RPMI7951 (cell line): ENCODE measurements around the gene MVB12B. TPM values are rescaled to one million over a fixed set of nuclear protein-coding genes. Genes with fewer than 3 reads are reported as not detected.
A peak's percentile ranks its signal among the peaks of the same experiment; 100 is the strongest.
"Not testable (repeated sequence)": the region's sequence is repeated elsewhere in the genome, so short reads cannot be mapped to it uniquely, and the experiment has no call there.

Experiments used
- DNase-seq: peaks from one replicate; pipeline ENCODE4 v3.0.0-alpha.2; 2012; ENCODE audit warnings: low read depth
- total RNA-seq: library from RNA; depleted of rRNA; stranded (reverse); fragments of >200 nt; shearing (Covaris generic); gene quantifications from 2 replicates; pipeline ENCODE4 v1.2.3, GENCODE V29; 2014; rRNA removed

The MVB12B gene, protein sequence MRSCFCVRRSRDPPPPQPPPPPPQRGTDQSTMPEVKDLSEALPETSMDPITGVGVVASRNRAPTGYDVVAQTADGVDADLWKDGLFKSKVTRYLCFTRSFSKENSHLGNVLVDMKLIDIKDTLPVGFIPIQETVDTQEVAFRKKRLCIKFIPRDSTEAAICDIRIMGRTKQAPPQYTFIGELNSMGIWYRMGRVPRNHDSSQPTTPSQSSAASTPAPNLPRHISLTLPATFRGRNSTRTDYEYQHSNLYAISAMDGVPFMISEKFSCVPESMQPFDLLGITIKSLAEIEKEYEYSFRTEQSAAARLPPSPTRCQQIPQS
- total RNA-seq: 1.6 and 2.2 TPM in 2 replicates

DNA sequence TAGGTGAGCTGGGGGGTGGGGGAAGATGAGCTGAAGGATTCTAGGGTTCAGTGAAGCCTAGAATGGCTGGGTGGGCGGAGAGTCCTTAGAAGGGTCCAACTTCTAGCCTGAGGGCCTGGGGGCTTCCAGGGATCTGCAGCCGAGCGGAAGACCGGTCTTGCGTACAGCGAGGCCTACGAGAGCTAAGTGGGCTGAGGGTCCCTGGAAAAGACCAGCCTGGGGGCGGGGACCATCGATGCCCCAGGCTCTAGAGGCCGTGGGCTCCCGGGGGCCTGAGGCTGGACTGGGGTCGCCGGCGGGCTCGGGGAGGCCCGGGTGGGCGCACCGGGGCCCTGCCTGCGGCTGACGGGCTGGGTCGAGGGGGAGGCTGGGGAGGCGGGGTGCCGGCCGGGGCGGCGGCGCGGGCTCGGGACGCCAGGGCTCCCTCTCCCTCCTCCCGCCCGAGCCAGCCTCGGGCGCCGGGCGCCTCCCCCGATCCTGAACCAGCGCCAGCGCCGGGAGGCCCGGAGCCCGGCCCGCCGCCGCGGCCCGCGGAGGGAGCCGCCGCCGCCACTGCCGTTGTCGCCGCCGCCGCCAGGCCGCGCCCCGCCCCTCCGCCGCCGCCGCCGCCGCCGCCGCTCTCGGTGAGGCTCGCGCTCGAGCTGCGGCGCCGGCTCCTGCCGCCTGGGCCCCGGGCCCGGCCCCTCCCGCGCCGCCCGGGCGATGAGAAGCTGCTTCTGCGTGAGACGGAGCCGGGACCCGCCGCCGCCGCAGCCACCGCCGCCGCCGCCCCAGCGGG lies at the start of gene MVB12B:
MVB12B (plus strand) TSS at position 602 of the 778 bp plus-strand sequence; CDS start at position 703, 101 bp downstream.
- DNase-seq: peak; percentile 20

DNA sequence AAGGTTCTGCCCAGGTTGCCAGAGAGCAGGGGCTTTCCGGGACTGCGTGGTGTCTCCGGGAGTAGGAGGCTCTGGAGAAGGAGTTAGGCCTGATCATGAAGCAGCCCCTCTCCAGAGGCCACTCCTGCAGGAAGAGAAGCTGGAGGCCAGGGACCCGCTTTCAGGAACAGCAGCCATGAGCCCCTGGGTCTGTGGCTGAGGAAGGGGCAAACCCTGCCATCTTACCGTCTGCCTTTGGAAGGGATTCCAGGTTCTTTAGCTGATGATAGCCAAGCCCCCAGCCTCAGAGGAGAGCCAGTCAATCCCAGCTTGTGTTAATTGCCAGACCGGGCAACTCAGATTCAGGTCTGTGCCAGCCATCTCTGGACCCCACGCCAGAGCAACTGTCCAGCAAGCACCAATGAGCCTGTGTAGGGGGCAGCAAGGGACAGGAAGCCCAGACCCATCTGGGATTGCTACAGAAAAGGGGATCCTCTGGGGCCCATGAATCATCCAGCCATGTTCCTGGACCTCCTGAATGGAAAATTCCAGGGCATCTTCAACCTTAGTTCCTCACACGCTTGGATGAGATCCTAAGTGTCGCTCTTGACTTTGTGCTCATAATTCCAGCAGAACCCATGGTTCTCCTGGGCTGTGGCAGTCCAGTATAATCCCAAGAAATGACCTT lies 42.7 kb upstream of the MVB12B start:
- no peak for DNase-seq

GRCh38 chr9:126285652-126286051 lies 41.0 kb upstream of the MVB12B start:
- not testable (repeated sequence) for DNase-seq

GRCh38 chr9:126287166-126287866 lies 39.3 kb upstream of the MVB12B start:
- DNase-seq: no peak

- DNase-seq: no peak
These were observed 35.8 kb upstream of the MVB12B start for GRCh38 chr9:126290871-126291270.

GRCh38 chr9:126291925-126292324 lies 34.7 kb upstream of the MVB12B start:
- no peak for DNase-seq

GRCh38 chr9:126292736-126293521 lies 33.7 kb upstream of the MVB12B start:
- DNase-seq: no peak

DNA sequence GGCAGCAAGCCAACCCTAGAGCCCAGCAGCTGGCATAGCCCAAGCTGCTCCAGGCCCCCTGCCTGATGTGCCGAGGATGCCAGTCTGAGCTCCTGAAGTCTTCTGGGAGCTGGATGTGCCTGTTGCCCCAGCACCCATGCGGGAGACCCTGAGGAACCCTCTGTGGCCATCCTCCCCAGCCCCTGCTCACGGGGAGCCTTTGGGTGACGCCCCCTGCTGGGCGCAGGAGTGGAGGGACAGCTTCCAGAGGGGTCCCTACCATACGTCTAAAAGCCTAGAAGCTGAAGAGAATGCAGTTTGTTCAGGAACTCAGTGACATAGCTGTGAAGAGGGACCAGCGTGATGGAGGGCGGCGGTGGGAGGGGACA lies 33.1 kb upstream of the MVB12B start:
- no peak for DNase-seq

GRCh38 chr9:126294331-126295081 lies 32.1 kb upstream of the MVB12B start:
- DNase-seq: no peak

DNA sequence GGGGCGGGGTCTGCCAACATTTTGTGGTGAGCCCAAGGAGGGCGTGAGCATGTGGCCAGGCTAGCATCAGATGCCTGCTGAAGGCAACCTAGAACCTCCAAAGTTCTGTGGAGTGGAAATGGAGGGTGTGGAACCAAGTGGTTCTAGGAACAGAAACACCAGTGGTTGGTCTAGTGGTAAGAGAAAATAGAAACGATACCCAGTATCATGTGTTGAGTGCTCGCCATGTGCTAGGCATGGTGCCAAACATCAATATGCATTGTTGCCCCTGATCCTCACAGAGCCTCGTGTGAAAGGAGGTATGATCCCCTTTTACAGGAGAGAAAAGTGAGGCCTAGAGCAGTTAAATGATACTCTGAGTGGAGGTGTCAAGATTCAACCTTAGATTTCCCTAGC lies 31.5 kb upstream of the MVB12B start:
- DNase-seq: no peak

- DNase-seq: no peak
These were observed 31.1 kb upstream of the MVB12B start for GRCh38 chr9:126295516-126295915.

DNA sequence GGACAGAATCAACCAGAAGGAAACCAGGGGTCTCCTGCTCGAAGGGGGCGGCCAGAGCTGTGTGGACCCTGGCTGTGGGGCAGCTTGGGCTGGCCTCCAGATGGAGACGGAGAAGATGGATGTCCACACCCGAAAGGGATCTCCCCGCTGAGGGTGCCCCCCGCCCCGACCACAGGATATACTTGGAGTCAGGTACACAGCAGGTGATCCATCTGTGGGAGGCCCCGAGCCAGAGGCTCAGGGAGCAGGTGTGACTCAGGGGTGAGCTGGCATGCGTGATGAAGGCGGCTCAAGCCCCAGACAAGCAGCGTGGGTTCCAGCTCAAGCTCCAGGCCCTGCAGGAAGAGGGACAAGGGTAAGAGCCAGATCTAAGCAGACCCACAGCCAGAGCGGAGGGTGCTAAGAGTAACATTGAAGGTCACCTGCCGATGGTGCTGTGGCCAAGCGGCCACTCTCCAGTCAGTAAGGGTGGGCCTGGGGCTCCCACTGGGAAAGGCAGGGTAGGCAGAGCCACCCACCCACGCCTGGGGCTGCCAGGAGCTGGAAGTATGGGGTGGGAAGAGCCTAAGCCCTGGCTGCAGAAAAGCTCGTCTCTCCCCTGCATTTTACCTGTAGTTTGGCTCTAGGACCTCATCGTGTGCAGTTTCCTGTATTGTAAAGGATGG lies 30.6 kb upstream of the MVB12B start:
- no peak for DNase-seq

DNA sequence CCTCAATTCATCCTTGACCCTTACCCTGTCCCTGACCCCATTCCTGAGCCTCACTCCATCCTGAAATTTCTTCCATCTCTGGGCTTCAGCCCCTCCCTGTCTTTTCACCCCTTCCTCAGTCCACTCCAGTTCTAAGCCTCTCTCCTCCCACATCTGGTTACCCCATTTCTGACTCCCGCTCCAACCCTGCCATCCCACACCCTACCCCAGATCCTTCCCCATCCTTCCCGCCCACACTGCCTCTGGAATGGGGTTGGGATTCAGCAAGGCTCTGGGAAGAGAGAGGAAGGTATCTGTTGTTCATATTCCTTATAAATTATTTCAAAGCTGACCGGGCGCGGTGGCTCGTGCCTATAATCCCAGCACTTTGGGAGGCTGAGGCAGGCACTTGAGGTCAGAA lies 29.9 kb upstream of the MVB12B start:
- no peak for DNase-seq

DNA sequence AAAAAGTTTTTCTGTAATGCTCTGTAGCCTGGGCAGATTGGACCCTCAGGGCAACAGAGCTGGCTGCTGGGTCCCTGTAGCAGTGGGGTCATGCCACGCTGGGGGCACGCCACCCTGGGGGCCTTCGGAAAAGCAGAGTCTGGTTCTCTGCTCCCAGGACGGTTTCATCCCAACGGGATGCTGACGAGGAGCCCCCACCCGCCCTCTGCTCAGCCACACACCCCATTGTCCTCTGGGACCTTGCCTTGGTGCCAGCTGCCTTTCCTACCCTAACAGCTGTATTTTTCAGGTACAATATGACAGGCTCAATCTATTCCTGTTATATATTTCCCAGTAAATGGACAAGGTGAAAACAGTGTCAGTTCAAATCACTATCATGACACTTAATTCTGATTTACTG lies 29.0 kb upstream of the MVB12B start:
- no peak for DNase-seq

DNA sequence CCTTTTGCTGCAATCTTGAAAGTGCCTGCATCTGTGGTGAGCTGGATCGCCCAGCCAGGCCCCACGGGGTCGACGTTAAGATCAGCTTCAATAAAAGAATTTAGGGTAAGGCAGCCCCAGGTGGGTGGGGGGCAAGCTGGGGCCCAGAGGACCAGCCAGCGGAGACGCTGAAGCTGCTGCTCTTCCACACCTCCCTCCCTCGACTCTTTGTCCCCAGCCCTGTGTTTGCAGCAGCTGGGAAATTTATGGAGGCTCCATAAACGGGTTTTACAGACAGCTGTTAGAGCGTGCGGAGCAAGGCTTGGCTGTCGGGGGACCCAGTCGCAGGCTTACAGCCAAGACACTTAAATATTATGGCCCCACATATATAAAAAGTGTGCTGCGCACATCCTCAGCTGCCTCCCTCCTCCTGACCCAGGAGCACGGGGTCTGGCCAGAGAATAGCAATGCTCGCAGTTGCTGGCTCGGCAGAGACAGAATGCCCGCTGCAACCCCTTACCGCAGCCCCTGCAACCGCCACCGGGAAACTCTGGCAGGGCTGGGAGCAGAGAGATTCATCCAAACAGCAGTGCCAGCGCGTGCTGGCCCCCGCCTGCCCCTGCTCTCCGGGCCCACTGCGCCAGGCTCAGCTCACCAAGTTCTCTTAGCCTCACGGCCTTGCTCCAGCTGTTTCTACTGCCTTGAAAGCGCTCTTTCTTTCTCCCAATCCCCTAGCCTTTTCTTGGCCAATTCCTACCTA lies 28.4 kb upstream of the MVB12B start:
- no peak for DNase-seq

- DNase-seq: no peak
These were observed 26.8 kb upstream of the MVB12B start for GRCh38 chr9:126299706-126300276.

DNA sequence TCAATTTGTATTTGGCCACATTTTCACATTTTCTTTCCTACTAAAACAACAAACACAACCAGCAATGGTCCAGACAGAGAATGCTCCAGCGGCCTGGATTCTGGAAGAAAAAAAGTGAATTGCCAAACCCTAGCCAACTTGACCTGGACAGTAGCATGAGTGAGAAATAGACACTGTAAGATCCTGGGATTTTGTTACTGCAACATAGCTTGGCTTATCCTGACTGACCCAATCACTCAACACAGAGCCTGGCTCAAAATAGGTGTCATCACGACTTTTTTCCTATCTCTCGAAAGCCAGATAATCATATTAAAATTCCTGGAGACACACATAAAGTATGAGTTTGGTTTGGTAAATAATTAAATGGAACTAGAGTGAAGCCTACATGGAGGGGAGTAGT lies 25.4 kb upstream of the MVB12B start:
- no peak for DNase-seq

DNA sequence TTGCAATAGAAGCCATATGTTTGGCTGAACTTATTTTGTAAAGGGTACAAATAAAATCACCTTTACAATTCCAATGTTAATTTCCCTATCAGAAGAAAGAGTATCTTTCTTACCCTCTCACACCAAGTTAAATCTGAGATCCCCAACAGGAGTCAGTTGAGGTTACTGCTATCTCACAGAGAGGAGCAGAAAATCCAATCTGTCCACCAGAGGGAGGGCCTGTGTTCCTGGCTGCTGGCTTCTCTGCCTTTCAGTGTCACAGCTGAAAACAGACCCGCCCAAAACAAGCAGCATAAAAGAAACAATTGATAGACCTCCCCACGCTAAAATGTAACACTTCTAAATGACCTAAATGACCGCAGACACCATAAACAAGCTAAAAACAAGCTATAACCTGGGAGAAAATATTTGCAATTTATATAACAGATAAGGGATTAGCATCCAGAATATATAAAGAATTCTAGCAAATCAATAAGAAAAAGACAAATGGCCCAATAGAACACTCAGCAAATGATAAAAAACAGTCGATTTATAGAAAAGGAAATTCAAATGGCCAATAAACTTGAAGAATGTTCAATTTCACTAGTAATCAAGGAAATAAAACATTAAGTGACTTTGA lies 24.5 kb upstream of the MVB12B start:
- peak; percentile 55 for DNase-seq
